Lower lobe of right lung (tissue), 2 donors: Measurements from ENCODE around the gene PHOX2B. TPM values are rescaled to one million over a fixed set of nuclear protein-coding genes. Genes with fewer than 3 reads are reported as not detected.

ENCODE experiments used
- ATAC-seq, 2 donors: fragments of 200-7000 bp; cut with Tn5 transposase; one replicate each; pipeline ENCODE4 v1.9.1; 2020 to 2022; ENCODE audit warnings: mild to moderate bottlenecking in 2 of 2, moderate library complexity in 2 of 2
- DNase-seq: peaks from one replicate; pipeline ENCODE4 v3.0.0-alpha.2; 2020
- H3K27ac ChIP-seq: fragments of 200-600 bp; one replicate; pipeline ENCODE4 v1.8.0; 2022
- H3K27me3 ChIP-seq: fragments of 200-600 bp; one replicate; pipeline ENCODE4 v1.8.0; 2022; ENCODE audit warnings: low read depth
- H3K36me3 ChIP-seq: fragments of 200-600 bp; one replicate; pipeline ENCODE4 v1.8.0; 2022; ENCODE audit warnings: mild to moderate bottlenecking
- H3K4me1 ChIP-seq: fragments of 200-600 bp; one replicate; pipeline ENCODE4 v1.8.0; 2022
- H3K4me3 ChIP-seq: fragments of 200-600 bp; one replicate; pipeline ENCODE4 v1.8.0; 2022; ENCODE audit warnings: mild to moderate bottlenecking
- H3K9me3 ChIP-seq: fragments of 200-600 bp; one replicate; pipeline ENCODE4 v1.8.0; 2022
- intact Hi-C: fragments of 100-400 bp; cut with DNase I; formaldehyde crosslinking; loops from one replicate; pipeline ENCODE4 v1.11.0; 2022
- total RNA-seq: library from RNA; stranded (reverse); fragmentation: NEBNext Ultra II Directional; extraction: Animal tissue kit (Norgen Biotek cat#: 25700); gene quantifications from one replicate; pipeline ENCODE4 v1.2.1, GENCODE V29; 2021
- TF ChIP-seq, protein P1 (sequence below): fragments of 200-600 bp; IDR thresholded peaks from one replicate; pipeline ENCODE4 v1.8.0; 2022; ENCODE audit warnings: antibody characterized with exemption, mild to moderate bottlenecking
- donor health status: DM: no; HTN: yes; CAD: no; lungs with severe emphysema.

Gene PHOX2B
- total RNA-seq, 1 donor from 2014 or later = not detected

DNA sequence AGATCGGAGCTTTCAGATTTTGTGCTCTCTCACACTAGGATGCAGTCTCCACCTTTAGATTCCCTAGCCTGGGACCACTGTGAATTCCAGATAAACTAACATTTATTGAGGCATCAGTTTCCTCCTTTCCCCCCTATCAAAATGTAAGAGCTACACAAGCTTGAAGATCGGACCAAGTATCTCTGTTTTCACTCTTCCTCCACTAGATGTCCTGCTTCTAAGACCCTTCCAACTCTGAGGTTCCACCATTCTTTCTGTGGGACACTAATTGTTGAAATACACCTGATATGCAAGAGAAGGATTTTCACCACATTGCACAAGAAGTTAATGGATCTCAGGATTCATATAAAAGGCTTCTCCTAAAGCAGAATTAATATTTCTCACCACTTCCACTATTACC lies 43.0 kb upstream of the PHOX2B start:
- TF ChIP-seq, protein P1, sequence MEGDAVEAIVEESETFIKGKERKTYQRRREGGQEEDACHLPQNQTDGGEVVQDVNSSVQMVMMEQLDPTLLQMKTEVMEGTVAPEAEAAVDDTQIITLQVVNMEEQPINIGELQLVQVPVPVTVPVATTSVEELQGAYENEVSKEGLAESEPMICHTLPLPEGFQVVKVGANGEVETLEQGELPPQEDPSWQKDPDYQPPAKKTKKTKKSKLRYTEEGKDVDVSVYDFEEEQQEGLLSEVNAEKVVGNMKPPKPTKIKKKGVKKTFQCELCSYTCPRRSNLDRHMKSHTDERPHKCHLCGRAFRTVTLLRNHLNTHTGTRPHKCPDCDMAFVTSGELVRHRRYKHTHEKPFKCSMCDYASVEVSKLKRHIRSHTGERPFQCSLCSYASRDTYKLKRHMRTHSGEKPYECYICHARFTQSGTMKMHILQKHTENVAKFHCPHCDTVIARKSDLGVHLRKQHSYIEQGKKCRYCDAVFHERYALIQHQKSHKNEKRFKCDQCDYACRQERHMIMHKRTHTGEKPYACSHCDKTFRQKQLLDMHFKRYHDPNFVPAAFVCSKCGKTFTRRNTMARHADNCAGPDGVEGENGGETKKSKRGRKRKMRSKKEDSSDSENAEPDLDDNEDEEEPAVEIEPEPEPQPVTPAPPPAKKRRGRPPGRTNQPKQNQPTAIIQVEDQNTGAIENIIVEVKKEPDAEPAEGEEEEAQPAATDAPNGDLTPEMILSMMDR = no peak
- Histone ChIP-seq H3K27ac (no peak overlapping the region), H3K4me3 (no peak overlapping the region), H3K27me3 (peaks cover 7% of the 10 kb centered on the region), H3K4me1 (no peaks in the 10 kb centered on the region), H3K9me3 (no peaks in the 10 kb centered on the region), H3K36me3 (no peaks in the 10 kb centered on the region)
- DNase-seq (no peak), ATAC-seq (no peak)
- intact Hi-C loops = no loop called here

DNA sequence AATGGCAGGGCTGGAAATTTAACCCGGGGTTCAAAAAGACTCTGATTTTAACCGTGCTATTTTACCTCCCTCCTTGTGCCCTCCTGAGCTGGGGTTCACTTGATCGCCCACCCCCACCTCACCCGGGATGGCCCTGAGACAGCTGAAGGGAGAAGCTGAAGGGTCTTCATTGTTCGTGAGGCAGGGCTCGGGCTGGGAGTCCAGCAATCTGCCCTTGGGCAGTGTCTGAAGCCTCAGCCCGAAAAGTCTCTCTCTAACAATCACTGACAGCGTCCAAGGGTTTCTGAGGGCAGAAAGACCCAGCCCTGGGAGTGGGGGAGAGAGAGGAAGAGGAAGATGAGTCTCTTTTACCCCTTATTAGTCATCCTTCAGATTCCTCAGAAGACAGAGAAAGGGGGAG lies 39.4 kb upstream of the PHOX2B start:
- Histone ChIP-seq H3K27ac (no peak overlapping the region), H3K4me3 (no peak overlapping the region), H3K36me3 (no peaks in the 10 kb centered on the region), H3K4me1 (no peaks in the 10 kb centered on the region), H3K27me3 (no peaks in the 10 kb centered on the region), H3K9me3 (no peaks in the 10 kb centered on the region)
- TF ChIP-seq, protein P1 = no peak
- ATAC-seq = no peak
- DNase-seq = no peak
- intact Hi-C loops = no loop called here

DNA sequence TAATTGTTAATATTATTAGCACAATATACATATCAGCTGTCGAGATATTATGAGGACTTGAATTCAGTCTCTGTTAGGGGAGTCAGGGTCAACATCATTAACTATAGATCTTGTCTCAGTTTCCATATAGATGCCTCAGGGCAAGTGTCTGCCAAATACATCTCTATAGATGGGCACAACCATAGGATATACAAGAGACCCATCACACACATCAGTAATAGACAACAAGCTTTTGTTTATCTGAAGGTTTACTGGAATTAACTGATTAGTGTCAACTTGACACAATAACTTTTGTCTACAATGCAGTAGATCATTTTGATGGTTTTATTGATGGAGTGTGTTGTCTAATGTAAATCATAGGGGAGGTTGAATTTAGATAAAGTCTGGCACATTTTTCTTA lies 37.1 kb upstream of the PHOX2B start:
- H3K9me3 ChIP-seq = no peaks in the 10 kb centered on the region
- H3K36me3 ChIP-seq = no peaks in the 10 kb centered on the region
- ATAC-seq (no peak), DNase-seq (no peak)
- H3K4me1 ChIP-seq = no peaks in the 10 kb centered on the region
- intact Hi-C loops = no loop called here
- no peak overlapping the region for H3K4me3 ChIP-seq
- H3K27ac ChIP-seq = no peak overlapping the region
- TF ChIP-seq, protein P1 = no peak
- no peaks in the 10 kb centered on the region for H3K27me3 ChIP-seq

DNA sequence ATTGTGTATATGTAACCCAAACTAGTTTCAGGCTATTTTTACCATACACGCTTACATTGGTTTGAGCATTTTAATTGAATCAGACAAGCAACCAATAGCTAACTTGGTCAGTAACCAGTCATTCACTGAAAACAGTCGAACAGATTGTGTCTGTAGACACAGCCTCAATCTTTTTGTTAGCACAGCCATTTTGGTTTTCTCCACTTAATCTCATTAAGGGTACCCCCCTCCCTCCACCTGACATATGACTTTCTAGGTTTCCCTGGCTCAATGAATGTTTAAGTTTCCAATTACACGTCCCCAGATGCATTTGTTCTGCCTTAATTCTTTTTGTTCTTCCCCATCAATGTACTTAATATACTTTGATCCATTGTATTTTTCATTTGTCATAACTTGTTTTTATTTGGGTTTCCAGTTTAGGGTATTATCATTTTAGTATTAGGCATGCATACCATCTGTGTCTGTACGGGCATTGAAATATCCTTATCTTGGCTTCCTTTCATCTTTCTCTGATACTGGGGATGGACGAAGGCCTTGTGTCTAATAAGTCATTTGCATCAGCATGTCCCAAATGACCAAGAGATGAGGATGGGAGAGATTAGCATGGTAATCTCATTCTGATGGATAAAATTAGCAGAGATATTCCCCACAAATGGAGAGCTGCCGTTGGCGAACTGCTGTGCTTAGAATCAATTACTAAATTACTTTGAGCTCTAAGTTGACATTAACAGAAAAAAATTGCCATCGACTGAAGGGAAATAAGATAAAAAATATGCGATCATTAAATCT lies 35.9 kb upstream of the PHOX2B start:
- DNase-seq = no peak
- H3K27ac ChIP-seq = no peak overlapping the region
- no peaks in the 10 kb centered on the region for H3K4me1 ChIP-seq
- no peaks in the 10 kb centered on the region for H3K27me3 ChIP-seq
- intact Hi-C loops = no loop called here
- H3K36me3 ChIP-seq = no peaks in the 10 kb centered on the region
- H3K4me3 ChIP-seq = no peak overlapping the region
- no peaks in the 10 kb centered on the region for H3K9me3 ChIP-seq
- ATAC-seq = no peak
- TF ChIP-seq, protein P1 = no peak

DNA sequence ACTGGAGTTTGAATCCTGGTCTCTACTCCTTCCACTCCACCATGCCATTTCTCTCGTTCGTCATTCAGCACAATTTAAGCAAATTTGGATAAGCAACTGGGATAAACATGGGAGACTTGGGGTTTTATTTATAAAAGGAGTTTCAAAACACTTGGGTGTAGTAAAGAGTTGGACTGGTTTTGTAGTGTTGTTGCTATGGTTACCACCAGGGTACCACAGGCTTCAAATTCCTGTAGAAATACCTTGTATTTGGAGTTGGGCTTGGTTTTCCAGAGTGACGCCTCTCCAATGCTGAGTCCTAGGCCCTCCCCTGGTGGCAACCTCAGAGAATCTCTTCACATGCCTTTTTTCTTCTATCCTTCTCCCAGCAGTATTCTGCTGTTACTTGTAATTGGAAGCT lies 27.9 kb upstream of the PHOX2B start:
- no peak overlapping the region for H3K4me3 ChIP-seq
- no peak for ATAC-seq
- TF ChIP-seq, protein P1 = no peak
- no peaks in the 10 kb centered on the region for H3K36me3 ChIP-seq
- H3K27me3 ChIP-seq = peaks cover 8% of the 10 kb centered on the region
- no peaks in the 10 kb centered on the region for H3K4me1 ChIP-seq
- no peaks in the 10 kb centered on the region for H3K9me3 ChIP-seq
- intact Hi-C loops = no loop called here
- H3K27ac ChIP-seq = no peak overlapping the region
- DNase-seq = no peak
